Left ventricle myocardium superior (tissue), 1 donor: Measurements from ENCODE around the gene NAA16. TPM values are rescaled to one million over a fixed set of nuclear protein-coding genes. Genes with fewer than 3 reads are reported as not detected.
"Not testable (repeated sequence)": the region's sequence is repeated elsewhere in the genome, so short reads cannot be mapped to it uniquely, and the experiment has no call there.

Experiments
- ATAC-seq: fragments of 200-7000 bp; cut with Tn5 transposase; one replicate; pipeline ENCODE4 v1.9.1; 2020; ENCODE audit warnings: mild to moderate bottlenecking, moderate library complexity
- DNase-seq: peaks from one replicate; pipeline ENCODE4 v3.0.0-alpha.2; 2020
- intact Hi-C: fragments of 100-400 bp; cut with micrococcal nuclease; formaldehyde crosslinking; loops from one replicate; pipeline ENCODE4 v1.11.0; 2022
- total RNA-seq: library from RNA; stranded (reverse); fragmentation: NEBNext Ultra II Directional; extraction: Animal tissue kit (Norgen Biotek cat#: 25700); gene quantifications from one replicate; pipeline ENCODE4 v1.2.1, GENCODE V29; 2021
- donor health status: DM: no; HTN: yes; CAD: no; lungs with severe emphysema.

NAA16 gene
- total RNA-seq, 1 donor from 2014 or later = 6.9 TPM

- ATAC-seq (no peak), DNase-seq (no peak)
- intact Hi-C loops = no loop called here
Measured at GRCh38 chr13:41394166-41394565, 83.1 kb downstream of the NAA16 start.

DNA sequence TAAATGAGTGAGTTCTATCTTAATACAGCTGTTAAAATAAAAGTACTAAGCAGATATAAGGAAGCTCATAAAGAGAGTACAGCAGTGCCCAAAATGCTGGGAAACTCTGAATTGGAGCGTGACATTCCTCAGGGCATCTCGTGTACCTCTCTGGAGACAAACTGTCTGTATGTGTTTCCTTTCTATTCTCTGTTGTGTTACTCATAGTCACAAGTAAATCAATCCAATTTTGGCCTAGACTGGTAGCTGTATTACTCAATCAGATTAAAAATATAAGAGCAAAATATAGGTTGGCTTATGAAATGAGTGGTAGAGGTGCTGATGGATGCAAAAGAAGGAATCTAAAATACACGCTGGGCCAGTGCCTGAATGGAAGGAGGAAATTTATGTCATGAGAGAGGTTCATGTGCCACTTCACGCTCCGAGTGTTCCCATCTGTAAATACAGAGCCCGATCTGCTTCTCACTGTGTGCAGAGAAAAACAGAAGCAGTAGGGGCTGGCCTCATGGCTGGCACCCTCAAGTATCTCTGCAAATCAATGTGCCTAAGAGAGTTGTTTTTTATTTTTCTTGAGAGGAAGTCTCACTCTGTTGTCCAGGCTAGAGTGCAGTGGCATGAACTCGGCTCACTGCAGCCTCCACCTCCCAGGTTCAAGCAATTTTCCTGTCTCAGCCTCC is 87.6 kb downstream of the NAA16 start:
- ATAC-seq (no peak), DNase-seq (no peak)

GRCh38 chr13:41401366-41401765 is 90.3 kb downstream of the NAA16 start:
- ATAC-seq (no peak), DNase-seq (no peak)
- intact Hi-C loops = no loop called here

More for the DNA sequence above, 87.6 kb downstream of the NAA16 start:
- intact Hi-C loops = no loop called here

- intact Hi-C loops = no loop called here
- DNase-seq = no peak
- no peak for ATAC-seq
Measured at GRCh38 chr13:41402691-41403511, 91.8 kb downstream of the NAA16 start.

DNA sequence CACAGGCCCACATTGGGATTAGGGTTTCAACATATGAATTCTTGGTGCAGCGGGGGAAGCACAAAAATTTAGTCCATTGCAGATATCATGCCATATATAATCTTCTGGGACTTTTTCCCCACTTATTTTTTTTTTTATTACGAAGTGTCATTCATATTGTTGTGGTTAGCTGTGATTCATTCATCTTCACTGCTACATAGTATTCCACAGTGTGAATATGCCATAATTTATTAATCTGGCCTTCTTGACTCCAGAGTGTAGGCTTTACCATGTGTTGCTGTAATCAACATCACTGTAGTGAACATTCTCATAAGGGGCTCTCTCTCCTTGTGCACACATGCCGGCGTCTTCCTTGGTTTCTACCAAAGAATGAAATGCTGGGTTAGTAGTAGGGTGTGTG is 92.9 kb downstream of the NAA16 start:
- intact Hi-C loops = no loop called here
- no peak for DNase-seq
- ATAC-seq = no peak

DNA sequence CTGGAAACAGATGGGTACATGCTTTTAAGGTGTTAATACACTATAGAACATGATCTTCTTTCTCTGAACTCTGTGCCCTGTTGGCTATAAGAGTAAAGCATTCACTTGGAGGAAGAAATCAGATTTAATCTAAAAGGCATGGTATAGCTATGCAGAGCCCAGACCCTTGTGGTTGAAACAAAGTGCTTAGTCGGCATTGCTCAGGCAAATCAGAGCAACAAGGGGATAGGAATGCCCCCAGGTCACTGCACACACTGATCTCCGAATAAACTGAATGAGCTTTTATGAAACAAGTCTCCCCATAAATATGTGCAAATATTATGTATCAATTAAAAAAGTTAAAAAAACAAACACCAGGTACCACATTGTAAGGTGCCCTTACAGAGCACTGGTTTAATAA is 94.3 kb downstream of the NAA16 start:
- intact Hi-C loops = no loop called here
- ATAC-seq = no peak

DNA sequence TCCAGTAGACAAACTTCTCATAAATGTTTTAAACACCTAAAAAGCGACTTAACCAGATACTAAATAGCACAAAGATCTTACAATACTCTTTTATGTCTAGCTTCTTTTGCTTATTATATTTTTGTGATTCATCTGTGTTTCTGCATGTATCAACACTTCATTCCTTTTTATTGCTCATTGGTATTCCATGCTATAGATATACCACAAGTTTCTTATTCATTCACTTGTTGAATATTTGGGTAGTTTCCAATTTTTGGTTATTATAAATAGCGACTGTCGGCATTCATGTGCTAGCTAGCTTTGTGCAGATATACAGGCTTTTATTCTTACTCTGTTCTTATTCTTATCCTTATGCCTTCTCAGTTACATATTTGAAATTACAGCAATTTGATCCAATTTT is 96.3 kb downstream of the NAA16 start:
- intact Hi-C loops = no loop called here
- ATAC-seq (no peak), DNase-seq (no peak)

More for the DNA sequence above, 94.3 kb downstream of the NAA16 start:
- no peak for DNase-seq

DNA sequence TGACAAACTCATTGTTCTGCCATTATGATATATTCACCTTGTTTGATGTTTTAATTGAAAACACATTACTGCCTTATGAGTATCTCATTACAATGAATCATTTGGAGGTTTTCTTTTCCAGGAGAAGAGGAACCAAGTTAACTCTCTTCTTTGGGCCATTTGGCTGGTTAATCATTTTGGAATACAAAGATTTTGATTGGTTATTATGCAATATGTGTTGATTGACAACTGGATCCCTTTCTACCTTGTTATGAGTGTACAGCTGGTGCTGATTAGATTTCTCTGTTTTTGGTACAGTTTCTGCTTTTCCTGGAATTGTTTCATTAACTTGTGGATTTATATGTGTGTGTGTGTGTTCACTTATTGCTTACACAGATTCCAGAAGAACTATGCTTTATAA is 97.1 kb downstream of the NAA16 start:
- intact Hi-C loops = no loop called here
- ATAC-seq (no peak), DNase-seq (no peak)

DNA sequence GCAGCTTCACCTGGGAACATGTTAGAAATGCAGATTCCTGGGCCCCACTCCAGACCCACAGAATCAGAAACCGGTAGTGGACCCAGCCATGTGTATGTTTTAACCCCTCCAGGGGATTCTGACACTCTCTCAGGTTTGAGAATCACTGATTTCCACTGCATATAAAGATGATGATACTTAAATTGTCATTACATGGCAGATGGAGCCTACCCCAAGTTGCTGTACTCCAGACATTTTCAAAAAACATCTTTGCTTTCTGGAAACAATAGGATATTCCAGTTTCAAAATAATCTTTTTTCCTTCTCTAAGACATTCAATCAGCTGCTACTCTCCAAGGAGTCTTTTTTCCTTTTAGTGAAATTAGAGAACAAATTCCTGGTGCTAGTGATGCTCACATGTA is 97.7 kb downstream of the NAA16 start:
- intact Hi-C loops = no loop called here
- ATAC-seq = no peak
- no peak for DNase-seq

GRCh38 chr13:41409611-41410010 is 98.5 kb downstream of the NAA16 start:
- ATAC-seq = no peak
- intact Hi-C loops = no loop called here
- DNase-seq = no peak

GRCh38 chr13:41411060-41411459 is 100.0 kb downstream of the NAA16 start:
- no peak for DNase-seq
- ATAC-seq = no peak
- intact Hi-C loops = no loop called here

GRCh38 chr13:41411522-41411921 is 100.5 kb downstream of the NAA16 start:
- ATAC-seq (peak; percentile 37), DNase-seq (no peak)
- intact Hi-C loops = no loop called here

GRCh38 chr13:41413872-41414271 is 102.8 kb downstream of the NAA16 start:
- ATAC-seq (no peak), DNase-seq (no peak)
- intact Hi-C loops = no loop called here

DNA sequence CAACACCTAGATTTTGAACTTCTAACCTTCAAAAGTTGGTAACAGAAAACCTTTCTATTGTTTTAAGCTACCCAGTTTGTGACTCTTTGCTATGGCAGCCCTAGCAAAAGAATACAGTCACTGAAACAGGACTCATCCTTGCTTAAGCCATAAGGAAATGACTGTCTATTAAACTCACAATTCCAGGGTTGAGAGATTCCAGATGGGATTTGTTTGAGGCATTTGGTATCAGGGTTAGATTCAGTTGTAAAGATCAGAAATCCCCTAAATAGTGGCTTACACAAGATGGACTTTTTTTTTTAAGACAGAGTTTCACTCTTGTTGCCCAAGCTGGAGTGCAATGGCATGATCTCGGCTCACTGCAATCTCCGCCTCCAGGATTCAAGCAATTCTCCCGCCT is 105.2 kb downstream of the NAA16 start:
- no peak for DNase-seq
- no peak for ATAC-seq
- intact Hi-C loops = no loop called here

DNA sequence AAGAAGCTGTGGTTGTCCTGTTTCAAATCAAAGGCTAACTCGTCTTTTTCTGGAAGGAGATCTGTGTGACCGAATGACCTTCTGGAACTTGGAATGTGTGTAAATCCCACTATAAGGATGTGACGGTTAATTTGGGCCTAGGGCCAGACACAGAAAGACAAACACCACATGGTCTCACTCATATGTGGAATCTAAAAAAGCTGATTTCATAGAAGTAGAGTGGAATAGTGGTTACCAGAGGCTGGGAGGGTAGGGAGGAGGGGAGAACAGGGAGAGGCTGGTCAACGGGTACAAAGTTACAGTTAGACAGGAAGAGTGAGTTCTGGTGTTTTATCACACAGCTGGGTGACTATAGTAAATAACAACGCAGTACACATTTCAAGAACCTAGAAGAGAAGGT is 107.0 kb downstream of the NAA16 start:
- ATAC-seq = no peak
- intact Hi-C loops = no loop called here
- no peak for DNase-seq

GRCh38 chr13:41418731-41419130 is 107.7 kb downstream of the NAA16 start:
- no peak for DNase-seq
- ATAC-seq = no peak
- intact Hi-C loops = no loop called here

GRCh38 chr13:41419206-41419605 is 108.1 kb downstream of the NAA16 start:
- no peak for DNase-seq
- no peak for ATAC-seq
- intact Hi-C loops = no loop called here

DNA sequence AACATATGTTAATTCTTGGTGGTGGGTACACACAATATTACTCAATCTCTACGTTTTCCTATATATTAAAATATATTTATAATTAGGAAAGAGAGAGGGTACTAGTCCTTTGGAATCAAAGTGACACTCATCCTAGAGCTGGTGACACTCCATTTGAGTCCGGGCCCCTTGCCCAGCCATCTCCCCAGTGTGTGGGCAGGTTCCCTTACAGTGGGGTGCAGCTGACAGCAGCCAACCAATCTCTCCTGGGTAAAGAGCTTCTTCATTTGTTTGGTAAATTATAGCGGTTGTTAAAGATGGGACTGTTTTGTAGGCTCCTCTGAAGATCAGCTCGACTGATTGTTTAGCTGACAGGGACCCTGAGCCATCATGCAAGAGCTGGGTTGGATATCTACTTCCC is 109.1 kb downstream of the NAA16 start:
- intact Hi-C loops = no loop called here
- DNase-seq (no peak), ATAC-seq (no peak)

GRCh38 chr13:41421330-41421729 is 110.3 kb downstream of the NAA16 start:
- intact Hi-C loops, DNase-seq, ATAC-seq: not testable (repeated sequence)

DNA sequence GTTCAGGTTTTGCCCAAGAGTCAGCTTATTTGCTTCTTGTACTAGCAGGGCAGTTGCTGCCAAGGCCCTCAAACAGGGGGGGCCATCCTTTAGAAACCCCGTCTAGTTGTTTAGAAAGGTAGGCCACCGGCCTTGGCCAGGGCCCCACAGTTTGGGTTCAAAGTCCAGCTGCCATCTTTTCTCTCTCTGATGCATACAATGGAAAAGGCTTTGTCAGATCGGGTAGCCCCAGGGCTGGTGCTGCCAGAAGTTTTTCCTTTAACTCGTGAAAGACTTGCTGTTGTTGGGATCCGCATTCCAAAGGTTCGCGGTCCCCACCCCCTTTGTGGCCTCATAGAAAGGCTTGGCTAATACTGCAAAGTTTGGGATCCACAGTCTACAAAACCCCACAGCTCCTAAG is 110.9 kb downstream of the NAA16 start:
- ATAC-seq, intact Hi-C loops, DNase-seq: not testable (repeated sequence)

- intact Hi-C loops, ATAC-seq, DNase-seq: not testable (repeated sequence)
Measured at GRCh38 chr13:41423259-41423658, 112.2 kb downstream of the NAA16 start.
